Measurements from ENCODE around the gene SESN2. TPM values are rescaled to one million over a fixed set of nuclear protein-coding genes. Genes with fewer than 3 reads are reported as not detected.
"Not testable (repeated sequence)": the region's sequence is repeated elsewhere in the genome, so short reads cannot be mapped to it uniquely, and the experiment has no call there.

SESN2 gene
- total RNA-seq, 1 donor from 2014 or later: 23.2 TPM

DNA sequence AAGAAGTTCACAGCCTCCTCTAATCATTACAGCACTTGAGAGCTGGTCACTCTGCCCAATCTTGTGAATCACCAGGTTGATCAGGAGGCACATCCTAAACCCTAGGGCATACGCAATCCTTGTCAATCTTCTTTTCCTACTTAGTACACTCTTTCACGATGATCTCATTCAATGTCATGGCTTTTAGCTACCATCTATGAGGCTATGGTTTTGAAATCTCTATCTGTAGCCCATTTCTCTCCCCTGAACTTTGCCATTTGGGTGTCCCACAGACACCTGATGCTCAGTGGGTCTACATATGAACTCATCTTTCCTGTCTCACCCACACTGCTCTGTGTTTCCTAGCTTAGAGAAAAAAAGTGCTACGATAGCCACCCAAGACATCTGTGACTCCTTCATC, 67.7 kb downstream of the SESN2 start:
- no peak for DNase-seq (ENCODE audit: low spot score)

DNA sequence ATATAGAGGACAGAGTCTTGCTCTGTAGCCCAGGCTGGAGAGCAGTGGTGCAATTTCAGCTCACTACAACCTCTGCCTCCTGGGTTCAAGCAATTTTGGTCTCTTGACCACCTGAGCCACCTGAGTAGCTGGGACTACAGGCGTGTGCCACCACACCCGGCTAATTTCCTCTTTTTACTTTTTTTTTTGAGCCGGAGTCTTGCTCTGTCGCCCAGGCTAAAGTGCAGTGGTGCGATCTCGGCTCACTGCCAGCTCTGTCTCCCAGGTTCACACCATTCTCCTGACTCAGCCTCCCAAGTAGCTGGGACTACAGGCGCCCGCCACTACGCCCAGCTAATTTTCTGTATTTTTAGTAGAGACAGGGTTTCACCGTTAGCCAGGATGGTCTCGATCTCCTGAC, 68.1 kb downstream of the SESN2 start:
- DNase-seq (ENCODE audit: low spot score): not testable (repeated sequence)

DNA sequence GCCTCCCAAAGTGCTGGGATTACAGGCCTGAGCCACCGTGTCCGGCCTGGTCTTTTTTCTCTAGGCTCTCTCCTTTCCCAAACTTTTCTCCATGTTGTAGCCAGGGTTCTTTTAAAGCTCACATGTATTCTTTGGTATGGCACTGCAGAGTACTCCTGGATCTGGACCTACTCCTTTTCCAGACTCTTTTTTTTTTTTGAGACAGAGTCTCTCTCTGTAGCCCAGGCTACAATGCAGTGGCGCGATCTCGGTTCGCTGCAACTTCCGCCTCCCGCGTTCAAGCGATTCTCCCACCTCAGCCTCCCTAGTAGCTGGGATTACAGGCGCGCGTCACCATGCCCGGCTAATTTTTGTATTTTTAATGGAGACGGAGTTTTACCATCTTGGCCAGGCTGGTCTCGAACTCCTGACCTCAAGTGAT, 68.9 kb downstream of the SESN2 start:
- DNase-seq (ENCODE audit: low spot score): no peak

DNA sequence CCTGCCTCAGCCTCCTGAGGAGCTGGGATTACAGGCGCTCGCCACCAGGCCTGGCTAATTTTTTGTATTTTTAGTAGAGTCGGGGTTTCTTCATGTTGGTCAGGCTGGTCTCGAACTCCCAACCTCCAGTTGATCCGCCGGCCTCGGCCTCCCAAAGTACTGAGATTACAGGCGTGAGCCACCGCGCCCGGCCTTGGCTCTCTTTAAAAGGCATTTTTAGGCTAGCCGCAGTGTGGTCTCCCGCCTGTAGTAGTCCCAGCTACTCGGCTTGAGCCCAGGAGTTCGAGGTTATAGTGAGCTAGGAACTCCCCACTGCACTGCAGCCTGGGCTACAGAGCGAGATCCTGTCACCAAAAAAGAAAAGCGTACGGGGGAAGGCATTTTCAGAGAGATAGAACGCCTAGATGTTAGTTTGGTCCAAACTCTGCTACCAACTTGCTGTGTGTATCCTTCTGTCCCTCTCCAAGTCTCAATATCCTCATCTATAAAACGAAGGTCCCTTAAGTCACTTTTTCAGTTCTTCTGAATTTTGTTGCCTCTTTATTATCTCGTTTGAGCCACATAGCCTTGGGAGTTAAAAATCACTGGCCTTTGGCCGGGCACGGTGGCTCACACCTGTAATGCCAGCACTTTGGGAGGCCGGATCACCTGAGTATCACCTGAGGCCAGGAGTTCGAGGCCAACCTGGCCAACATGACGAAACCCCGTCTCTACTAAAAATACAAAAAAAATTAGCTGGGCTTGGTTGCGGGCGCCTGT, 70.3 kb downstream of the SESN2 start:
- no peak for DNase-seq (ENCODE audit: low spot score)

Other genes starting within 250 kb of the SESN2 start
- gene EYA3, start 170.9 kb upstream of the SESN2 start, total RNA-seq: 15.3 TPM
- 22.8 TPM for gene PTAFR, start 82.8 kb upstream of the SESN2 start, total RNA-seq
- gene DNAJC8, start 26.5 kb upstream of the SESN2 start, total RNA-seq: 70.7 TPM
- gene ATP5IF1, start 23.4 kb upstream of the SESN2 start, total RNA-seq: 50.7 TPM
- gene MED18, start 69.5 kb downstream of the SESN2 start, total RNA-seq: 15.3 TPM
- gene PHACTR4, start 110.2 kb downstream of the SESN2 start, total RNA-seq: 23.8 TPM
- 18.6 TPM for gene RCC1, start 246.5 kb downstream of the SESN2 start, total RNA-seq